ENCODE results near the gene OPRPN. TPM values are rescaled to one million over a fixed set of nuclear protein-coding genes. Genes with fewer than 3 reads are reported as not detected.

OPRPN gene
- total RNA-seq (2022; extraction: Qiagen RNA extraction) = not detected in 5 replicates

GRCh38 chr4:70397580-70397979, at the start of gene OPRPN:
OPRPN (plus strand) TSS chr4:70397940; CDS start chr4:70399286, 1,346 bp downstream.

GRCh38 chr4:70360460-70360859, 37.3 kb upstream of the OPRPN start, which contains the start of gene SMR3A:
SMR3A (plus strand) TSS chr4:70360760; CDS start chr4:70362116, 1,356 bp downstream.

GRCh38 chr4:70382691-70383181, 15.0 kb upstream of the OPRPN start, which contains the start of gene SMR3B:
SMR3B (plus strand) TSS chr4:70383131; CDS start chr4:70384511, 1,380 bp downstream.

Other genes starting within 250 kb of the OPRPN start
- not detected in 5 replicates for gene PRR27, start 243.7 kb upstream of the OPRPN start, total RNA-seq (2022; extraction: Qiagen RNA extraction)
- not detected in 5 replicates for gene ODAM, start 202.2 kb upstream of the OPRPN start, total RNA-seq (2022; extraction: Qiagen RNA extraction)
- not detected in 5 replicates for gene FDCSP, start 171.8 kb upstream of the OPRPN start, total RNA-seq (2022; extraction: Qiagen RNA extraction)
- gene CSN3, start 155.3 kb upstream of the OPRPN start, total RNA-seq (2022; extraction: Qiagen RNA extraction) = not detected in 5 replicates
- not detected in 5 replicates for gene CABS1, start 63.0 kb upstream of the OPRPN start, total RNA-seq (2022; extraction: Qiagen RNA extraction)
- not detected in 5 replicates for gene SMR3A, start 37.2 kb upstream of the OPRPN start, total RNA-seq (2022; extraction: Qiagen RNA extraction)
- not detected in 5 replicates for gene SMR3B, start 14.8 kb upstream of the OPRPN start, total RNA-seq (2022; extraction: Qiagen RNA extraction)
- not detected in 5 replicates for gene MUC7, start 74.3 kb downstream of the OPRPN start, total RNA-seq (2022; extraction: Qiagen RNA extraction)
- 0.08 to 0.15 TPM in 2 of 5 replicates, not detected in the others for gene AMTN, start 120.6 kb downstream of the OPRPN start, total RNA-seq (2022; extraction: Qiagen RNA extraction)
- not detected in 5 replicates for gene AMBN, start 194.3 kb downstream of the OPRPN start, total RNA-seq (2022; extraction: Qiagen RNA extraction)
- gene ENAM, start 230.8 kb downstream of the OPRPN start, total RNA-seq (2022; extraction: Qiagen RNA extraction) = 0.01 to 0.02 TPM in 2 of 5 replicates, not detected in the others

Data from A549 treated with AZD2906 at 1 μM for 4 hours (cell line).